Measurements from ENCODE around the gene NELFCD.
A peak's percentile ranks its signal among the peaks of the same experiment; 100 is the strongest.
"Not testable (repeated sequence)": the region's sequence is repeated elsewhere in the genome, so short reads cannot be mapped to it uniquely, and the experiment has no call there.

Gene NELFCD

GRCh38 chr20:58973179-58973578 lies 7.9 kb upstream of the NELFCD start:
- no peak for DNase-seq

- no peak for DNase-seq
These were observed 7.2 kb upstream of the NELFCD start for GRCh38 chr20:58973866-58974265.

GRCh38 chr20:58975353-58975752 lies 5.7 kb upstream of the NELFCD start:
- no peak for DNase-seq

GRCh38 chr20:58976061-58976730 lies 4.9 kb upstream of the NELFCD start:
- DNase-seq: no peak

GRCh38 chr20:58978351-58979190 lies 2.5 kb upstream of the NELFCD start:
- DNase-seq: no peak

GRCh38 chr20:58981628-58982364 lies 740 bp downstream of the NELFCD start:
- DNase-seq: peak in 1 of 5 donors; percentile 23

GRCh38 chr20:58982406-58983114 lies 1.5 kb downstream of the NELFCD start:
- peak in 1 of 5 donors; percentile 35 for DNase-seq

- DNase-seq: not testable (repeated sequence)
These were observed 2.0 kb downstream of the NELFCD start for GRCh38 chr20:58983115-58983468.

GRCh38 chr20:58984691-58985090 lies 3.6 kb downstream of the NELFCD start:
- no peak for DNase-seq

- DNase-seq: no peak
These were observed 4.6 kb downstream of the NELFCD start for GRCh38 chr20:58985656-58986055.

GRCh38 chr20:58986286-58986967 lies 5.4 kb downstream of the NELFCD start:
- no peak for DNase-seq

- DNase-seq: no peak
These were observed 6.0 kb downstream of the NELFCD start for GRCh38 chr20:58986968-58987517.

- DNase-seq: no peak
These were observed 6.9 kb downstream of the NELFCD start for GRCh38 chr20:58987790-58988564.

- DNase-seq: no peak
These were observed 7.5 kb downstream of the NELFCD start for GRCh38 chr20:58988565-58988882.

GRCh38 chr20:58989196-58989595 lies 8.1 kb downstream of the NELFCD start:
- DNase-seq: no peak

- DNase-seq: no peak
These were observed 9.8 kb downstream of the NELFCD start for GRCh38 chr20:58990651-58991445.

- DNase-seq: no peak
These were observed 10.7 kb downstream of the NELFCD start for GRCh38 chr20:58991715-58992114.

- DNase-seq: no peak
These were observed 11.9 kb downstream of the NELFCD start for GRCh38 chr20:58992911-58993310.

GRCh38 chr20:58993332-58994248 lies 12.5 kb downstream of the NELFCD start:
- no peak for DNase-seq

Data from T-helper 1 cell (primary cell).